Stimulated activated CD8-positive, alpha-beta memory T cell treated with anti-CD3 and anti-CD28 coated beads, Interleukin-4, amount 100 ng/mL, for 4 hours (primary cell): ENCODE data around the gene POLR1E.
"Not testable (repeated sequence)": the region's sequence is repeated elsewhere in the genome, so short reads cannot be mapped to it uniquely, and the experiment has no call there.

Source experiments
- DNase-seq, 2 donors: peaks; one replicate each; pipeline ENCODE4 v3.0.0-alpha.2; 2020; ENCODE audit warnings: low read depth in 2 of 2, low spot score in 1 of 2

POLR1E gene

DNA sequence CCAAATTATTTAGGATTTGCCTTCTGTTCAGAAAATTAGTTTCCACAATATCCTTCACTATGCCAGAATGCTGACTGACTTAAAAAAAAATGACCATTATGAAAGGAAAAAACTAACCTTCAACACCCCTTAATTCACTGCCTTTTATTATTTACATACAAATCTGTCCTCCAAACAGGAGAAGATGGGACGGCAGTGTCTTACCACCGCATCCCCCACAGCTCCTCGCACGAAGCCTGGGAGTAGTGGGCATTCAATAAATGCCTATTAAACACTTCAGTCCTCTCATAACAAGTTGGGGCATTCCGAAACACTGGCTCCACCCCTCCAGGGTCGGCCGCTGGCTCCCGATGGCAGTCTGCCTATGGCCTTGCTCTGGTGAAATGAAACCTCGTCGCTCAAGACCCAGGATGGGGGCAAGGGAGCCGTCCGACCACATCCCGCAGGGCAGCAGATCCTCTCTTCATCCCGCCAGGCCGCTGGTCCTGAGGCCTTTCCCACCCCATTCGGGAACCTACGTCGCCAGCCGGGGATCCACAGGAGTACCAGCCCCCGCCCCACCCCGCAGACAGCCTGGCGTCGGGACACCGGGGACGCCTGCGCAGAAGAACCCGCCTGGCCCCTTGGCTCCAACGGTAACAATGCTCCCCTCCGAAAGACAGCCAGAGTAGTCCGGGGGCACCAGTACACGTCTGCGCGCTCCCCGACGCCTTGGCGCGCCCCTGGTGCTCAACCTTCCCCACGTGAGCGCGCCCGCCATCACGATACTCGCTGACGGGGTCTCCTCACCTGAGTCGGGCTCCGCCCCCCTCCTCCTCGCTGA lies 21.1 kb upstream of the POLR1E start:
- peak in 1 of 2 donors; percentile 62 for DNase-seq

DNA sequence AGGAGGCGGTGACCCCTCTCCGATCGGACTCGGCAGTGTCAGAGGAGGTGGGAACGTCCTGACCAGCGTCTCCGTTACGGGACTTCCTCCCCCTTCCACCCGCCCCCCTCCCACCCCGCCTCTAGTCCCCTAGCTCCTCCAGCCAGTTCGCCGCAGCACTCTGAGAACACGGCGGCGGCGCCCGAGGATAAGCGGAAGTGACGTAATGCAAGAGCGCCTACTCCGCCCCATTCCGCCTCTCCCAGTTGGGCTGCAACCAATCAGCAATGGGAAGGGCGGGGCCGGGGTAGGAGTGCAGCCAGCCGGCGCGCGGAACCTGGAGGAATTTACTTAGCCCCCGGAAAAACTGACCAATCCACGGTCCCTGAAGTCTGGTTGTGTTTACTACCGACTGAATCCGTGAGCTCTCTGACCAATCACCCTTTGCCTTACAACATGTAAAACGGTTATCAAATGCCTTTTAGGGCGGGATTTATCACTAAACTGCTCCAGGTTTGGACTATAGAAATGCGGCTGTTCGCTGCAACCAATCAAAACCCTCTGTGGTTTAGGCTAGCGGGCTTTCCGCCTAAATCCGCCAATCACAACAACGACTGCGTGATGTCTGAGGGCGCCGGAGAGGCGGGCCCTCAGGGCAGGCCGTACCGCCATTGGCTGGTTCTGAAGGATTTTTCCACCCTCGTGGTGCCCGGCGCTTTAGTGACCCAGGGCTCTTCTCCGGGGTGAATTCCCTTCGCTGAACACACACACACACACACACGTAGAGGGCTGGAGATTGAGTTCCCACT lies 20.3 kb upstream of the POLR1E start, which contains the start of gene ZBTB5:
TSS of gene ZBTB5 (minus strand) at position 202 of the 788 bp plus-strand sequence. CDS start 22,899 bp downstream, outside the sequence.
- DNase-seq = peak; percentile 96 to 98

GRCh38 chr9:37466037-37466709 lies 19.6 kb upstream of the POLR1E start:
- DNase-seq = no peak

DNA sequence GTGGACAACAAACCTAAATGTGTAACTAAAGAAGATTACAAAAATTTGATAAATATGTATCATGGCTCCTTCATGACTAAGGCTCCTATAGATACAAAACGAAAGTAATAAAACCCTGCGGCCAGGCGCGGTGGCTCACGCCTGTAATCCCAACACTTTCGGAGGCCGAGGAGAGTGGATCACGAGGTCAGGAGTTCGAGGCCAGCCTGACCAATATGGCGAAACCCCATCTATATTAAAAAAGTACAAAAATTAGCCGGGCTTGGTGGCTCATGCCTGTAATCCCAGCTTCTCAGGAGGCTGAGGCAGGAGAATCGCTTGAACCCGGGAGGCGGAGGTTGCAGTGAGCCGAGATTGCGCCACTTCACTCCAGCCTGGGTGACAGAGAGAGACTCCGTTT lies 18.2 kb upstream of the POLR1E start:
- not testable (repeated sequence) for DNase-seq

GRCh38 chr9:37468620-37469019 lies 17.1 kb upstream of the POLR1E start:
- no peak for DNase-seq

- DNase-seq = no peak
These were observed 13.6 kb upstream of the POLR1E start for GRCh38 chr9:37471942-37472684.

- DNase-seq = not testable (repeated sequence)
These were observed 11.8 kb upstream of the POLR1E start for GRCh38 chr9:37473982-37474381.

DNA sequence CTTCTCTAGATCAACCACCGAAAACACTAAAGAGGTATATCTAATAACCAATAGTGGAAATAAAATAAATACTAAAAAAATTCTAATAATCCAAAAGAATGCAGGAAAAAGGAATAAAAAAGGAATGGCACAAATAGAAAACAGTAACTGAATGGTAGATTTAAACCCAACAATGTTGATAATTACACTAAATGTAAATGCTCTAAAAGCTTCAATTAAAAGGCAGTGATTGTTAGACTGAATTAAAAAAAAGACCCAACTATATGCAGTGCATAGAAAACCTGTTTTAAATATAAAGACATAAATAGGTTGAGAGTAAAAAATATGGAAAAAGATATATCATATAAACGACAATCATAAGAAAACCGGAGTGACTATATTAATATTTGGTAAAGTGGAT lies 11.3 kb upstream of the POLR1E start:
- DNase-seq = no peak

DNA sequence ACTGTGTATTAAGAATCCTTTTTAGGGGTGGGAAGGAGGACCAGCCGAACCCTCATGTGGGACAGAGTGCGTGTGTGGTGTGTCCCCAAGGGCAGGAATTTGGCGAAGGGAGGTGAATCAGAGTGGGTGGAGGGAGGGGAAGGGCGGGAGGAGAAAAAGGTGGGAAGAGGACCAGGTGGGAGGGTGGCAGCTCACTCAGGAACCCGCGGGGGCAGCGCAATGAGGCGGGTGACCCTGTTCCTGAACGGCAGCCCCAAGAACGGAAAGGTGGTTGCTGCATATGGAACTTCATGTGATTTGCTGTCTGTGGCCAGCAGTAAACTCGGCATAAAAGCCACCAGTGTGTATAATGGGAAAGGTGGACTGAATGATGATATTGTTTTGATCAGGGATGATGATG lies 8.8 kb upstream of the POLR1E start:
- DNase-seq = no peak

DNA sequence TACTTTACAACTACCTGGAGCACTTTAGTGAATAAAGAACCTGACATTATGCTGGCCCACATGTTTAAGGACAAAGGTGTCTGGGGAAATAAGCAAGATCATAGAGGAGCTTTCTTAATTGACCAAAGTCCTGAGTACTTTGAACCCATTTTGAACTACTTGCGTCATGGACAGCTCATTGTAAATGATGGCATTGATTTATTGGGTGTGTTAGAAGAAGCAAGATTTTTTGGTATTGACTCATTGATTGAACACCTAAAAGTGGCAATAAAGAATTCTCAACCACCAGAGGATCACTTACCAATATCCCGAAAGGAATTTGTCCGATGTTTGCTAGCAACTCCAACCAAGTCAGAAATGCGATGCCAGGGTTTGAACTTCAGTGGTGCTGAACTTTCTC lies 8.3 kb upstream of the POLR1E start:
- DNase-seq = not testable (repeated sequence)

DNA sequence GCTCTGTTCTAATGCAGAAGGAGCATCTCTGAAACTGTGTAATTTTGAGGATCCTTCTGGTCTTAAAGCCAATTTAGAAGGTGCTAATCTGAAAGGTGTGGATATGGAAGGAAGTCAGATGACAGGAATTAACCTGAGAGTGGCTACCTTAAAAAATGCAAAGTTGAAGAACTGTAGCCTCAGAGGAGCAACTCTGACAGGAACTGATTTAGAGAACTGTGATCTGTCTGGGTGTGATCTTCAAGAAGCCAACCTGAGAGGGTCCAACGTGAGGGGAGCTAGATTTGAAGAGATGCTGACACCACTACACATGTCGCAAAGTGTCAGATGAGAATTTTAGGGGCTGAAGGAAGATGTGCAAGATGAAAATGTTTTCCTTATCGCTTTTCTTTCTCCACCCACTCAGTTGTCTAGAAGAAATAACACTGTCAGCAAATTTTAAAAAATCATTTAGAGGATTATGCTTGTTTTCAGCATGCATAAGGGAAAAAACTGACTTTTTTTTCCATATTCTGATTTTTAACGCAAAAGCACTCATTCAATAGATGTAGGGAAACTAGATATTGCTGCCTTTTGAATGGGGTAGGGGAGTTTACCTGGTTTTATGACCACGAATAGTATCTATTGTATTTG lies 7.6 kb upstream of the POLR1E start:
- not testable (repeated sequence) for DNase-seq

DNA sequence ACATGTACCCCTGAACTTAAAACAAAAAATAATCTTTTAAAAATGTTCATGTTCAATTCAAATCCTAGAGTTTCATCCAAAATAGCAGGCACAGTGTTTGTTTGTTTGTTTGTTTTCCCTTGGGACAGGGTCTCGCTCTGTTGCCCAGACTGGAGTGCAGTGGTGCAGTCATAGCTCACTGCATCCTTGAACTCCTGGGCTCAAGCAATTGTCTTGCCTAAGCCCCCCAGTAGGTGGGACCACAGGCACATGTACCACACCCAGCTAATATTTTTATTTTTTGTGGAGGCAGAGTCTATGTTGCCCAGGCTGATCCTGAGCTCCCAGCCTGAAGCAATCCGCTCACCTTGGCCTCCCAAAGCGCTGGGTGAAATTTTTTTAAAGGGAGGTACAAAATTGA lies 5.0 kb upstream of the POLR1E start:
- DNase-seq = no peak

- DNase-seq = no peak
These were observed 488 bp downstream of the POLR1E start for GRCh38 chr9:37486256-37486615.

- no peak for DNase-seq
These were observed 1.1 kb downstream of the POLR1E start for GRCh38 chr9:37486616-37487548.

GRCh38 chr9:37491939-37492338 lies 6.2 kb downstream of the POLR1E start:
- no peak for DNase-seq

- DNase-seq = no peak
These were observed 9.8 kb downstream of the POLR1E start for GRCh38 chr9:37495571-37495970.

GRCh38 chr9:37496020-37496419 lies 10.3 kb downstream of the POLR1E start:
- DNase-seq = no peak

DNA sequence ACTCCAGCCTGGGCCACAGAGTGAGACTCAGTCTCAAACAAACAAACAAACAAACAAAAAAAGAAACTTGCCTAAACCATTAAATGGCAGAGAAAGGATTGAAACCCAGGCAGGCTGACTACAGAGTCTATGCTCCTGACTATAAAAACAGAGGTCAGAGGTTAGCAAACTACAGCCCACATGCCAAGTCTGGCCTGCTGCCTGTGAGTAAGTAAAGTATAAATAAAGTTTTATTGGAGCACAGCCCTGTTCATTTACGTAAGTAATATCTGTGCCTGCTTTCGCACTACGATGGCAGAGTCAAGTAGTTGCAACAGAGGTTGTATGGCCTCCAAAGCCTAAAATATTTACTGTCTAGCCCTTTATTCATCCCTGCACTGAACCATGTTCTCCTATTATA lies 11.6 kb downstream of the POLR1E start:
- DNase-seq = no peak

- DNase-seq = no peak
These were observed 12.7 kb downstream of the POLR1E start for GRCh38 chr9:37498457-37498856.
